Peyer's patch (tissue), 4 donors: Measurements from ENCODE around the gene S100A2.

ENCODE experiments used
- CTCF ChIP-seq, 6 experiments: fragments of 450-650 bp in 4 of 6; fragments of 200-600 bp in 2 of 6; sonication (generic) in 1 of 6; IDR thresholded peaks; one replicate each; pipeline ENCODE4 v1.5.1; 2017 to 2019; ENCODE audit warnings: antibody characterized with exemption in 6 of 6, mild to moderate bottlenecking in 3 of 6, moderate library complexity in 1 of 6
- POLR2A ChIP-seq, 2 donors: fragments of 450-650 bp; IDR thresholded peaks; one replicate each; pipeline ENCODE4 v1.5.1; 2017; ENCODE audit warnings: antibody characterized with exemption in 2 of 2, mild to moderate bottlenecking in 2 of 2, moderate library complexity in 2 of 2

GRCh38 chr1:153542956-153543711 is 22.5 kb downstream of the S100A2 start:
- TF ChIP-seq CTCF (IDR thresholded peaks at IDR 0.05), result no peak
- no peak for TF ChIP-seq POLR2A (IDR thresholded peaks at IDR 0.05)
